GM12801 (cell line): ENCODE data around the gene ANXA6.

ENCODE experiments used
- TF ChIP-seq, protein P1 (sequence below): IDR thresholded peaks from one replicate; pipeline ENCODE4 v1.5.1; 2011; ENCODE audit warnings: control low read depth; ENCODE audit not compliant: insufficient read length; ENCODE audit errors: extremely low read depth

Gene ANXA6

DNA sequence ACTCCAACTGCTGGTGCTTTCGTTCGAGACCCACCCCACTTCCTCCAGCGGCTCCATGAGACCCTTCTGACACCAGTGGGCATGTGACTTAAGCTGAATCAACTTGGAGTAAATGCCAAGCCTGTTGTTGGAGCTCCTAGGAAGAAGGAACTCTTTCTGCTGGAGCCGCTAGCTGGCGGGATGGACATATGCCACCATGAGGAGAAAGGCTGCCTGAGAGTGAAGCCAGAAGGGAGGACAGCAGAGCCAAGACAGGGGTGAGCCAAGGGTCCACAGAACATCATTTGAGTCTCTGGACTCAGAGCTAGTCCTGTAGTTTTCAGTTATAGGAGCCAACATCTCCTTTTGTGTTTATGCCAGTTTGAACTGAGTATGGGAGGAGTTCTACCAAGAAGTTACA lies 35.9 kb downstream of the ANXA6 start:
- TF ChIP-seq, protein P1, sequence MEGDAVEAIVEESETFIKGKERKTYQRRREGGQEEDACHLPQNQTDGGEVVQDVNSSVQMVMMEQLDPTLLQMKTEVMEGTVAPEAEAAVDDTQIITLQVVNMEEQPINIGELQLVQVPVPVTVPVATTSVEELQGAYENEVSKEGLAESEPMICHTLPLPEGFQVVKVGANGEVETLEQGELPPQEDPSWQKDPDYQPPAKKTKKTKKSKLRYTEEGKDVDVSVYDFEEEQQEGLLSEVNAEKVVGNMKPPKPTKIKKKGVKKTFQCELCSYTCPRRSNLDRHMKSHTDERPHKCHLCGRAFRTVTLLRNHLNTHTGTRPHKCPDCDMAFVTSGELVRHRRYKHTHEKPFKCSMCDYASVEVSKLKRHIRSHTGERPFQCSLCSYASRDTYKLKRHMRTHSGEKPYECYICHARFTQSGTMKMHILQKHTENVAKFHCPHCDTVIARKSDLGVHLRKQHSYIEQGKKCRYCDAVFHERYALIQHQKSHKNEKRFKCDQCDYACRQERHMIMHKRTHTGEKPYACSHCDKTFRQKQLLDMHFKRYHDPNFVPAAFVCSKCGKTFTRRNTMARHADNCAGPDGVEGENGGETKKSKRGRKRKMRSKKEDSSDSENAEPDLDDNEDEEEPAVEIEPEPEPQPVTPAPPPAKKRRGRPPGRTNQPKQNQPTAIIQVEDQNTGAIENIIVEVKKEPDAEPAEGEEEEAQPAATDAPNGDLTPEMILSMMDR = no peak

DNA sequence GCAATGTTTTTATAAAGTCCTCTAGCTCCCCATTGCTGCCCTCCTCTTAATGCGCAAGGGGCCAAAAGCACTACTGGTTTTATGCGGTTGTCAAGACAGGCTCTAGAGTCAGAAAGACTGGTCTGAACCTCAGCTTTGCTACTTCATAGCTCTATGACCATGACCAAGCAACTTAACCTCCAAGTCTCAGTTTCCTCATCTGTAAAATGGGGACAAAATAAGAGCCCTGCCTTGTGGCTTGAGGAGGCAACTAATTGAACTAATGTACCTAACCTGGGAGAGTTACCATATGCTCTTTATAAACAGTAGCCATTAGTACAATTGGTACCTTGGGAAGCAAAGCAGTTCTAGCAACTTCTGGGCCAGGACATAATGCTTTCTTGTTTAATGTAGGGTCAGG lies 36.5 kb downstream of the ANXA6 start:
- TF ChIP-seq, protein P1 = no peak

DNA sequence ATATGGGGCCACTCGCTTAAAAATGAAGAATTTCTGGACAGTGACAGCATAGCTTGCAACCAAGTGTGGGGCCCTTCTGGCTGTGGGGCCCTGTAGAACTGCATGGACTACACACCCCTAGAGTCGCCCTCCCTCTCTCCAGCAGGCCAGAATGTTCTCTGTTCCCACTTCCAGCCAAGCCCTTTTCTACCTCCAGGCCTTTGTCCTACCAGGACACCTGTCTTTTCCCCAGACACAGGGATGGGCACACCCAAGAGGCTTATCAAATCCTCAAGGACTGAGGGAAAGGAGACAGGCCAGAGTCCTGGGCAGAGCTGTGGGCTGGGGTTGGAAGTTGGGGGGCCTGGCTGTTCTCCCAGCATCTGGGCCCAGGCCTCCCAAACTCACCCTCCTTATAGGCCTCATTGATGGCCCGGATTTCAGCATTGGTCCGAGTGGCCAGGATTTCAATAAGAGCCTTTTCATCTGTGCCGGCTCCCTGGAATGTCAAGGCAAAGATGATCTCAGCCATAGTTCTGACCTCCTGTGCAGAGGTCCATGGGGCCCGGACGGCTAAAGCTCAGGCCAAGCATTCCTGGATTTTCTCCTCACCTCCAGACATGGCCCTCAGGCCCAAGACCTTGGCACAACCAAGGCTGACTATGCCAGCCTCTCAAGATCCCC lies 38.5 kb downstream of the ANXA6 start:
- TF ChIP-seq, protein P1 = no peak

DNA sequence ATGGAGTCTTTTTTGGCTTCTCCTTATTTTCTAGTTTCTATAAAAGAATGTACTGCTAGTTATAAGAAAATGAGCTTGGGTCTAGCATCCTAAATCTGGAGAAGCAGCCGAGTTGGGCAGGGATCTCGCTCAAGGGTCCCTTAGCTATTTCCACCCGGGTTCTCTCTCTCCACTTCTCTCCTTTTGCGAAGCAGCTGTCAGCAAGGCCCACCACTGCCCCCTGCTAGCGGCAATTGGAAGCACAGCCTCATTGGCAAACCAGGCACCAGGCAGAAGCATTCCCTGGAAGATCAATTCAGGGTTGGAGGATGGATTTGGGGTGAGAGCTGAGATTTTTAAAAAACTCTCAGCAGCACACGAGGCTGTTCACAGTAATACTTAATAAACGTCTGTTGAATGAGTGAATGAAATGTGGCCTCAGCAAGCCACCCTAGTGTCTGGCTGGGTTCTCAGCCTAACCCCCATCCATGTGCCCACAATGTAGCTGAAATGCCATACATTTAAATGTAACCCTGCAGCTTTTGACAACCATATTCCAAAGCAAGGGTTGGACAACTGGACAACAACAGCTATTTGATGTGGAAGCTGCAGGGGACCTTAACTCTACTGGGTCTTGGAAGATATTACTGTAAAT lies 42.2 kb downstream of the ANXA6 start:
- TF ChIP-seq, protein P1 = no peak

DNA sequence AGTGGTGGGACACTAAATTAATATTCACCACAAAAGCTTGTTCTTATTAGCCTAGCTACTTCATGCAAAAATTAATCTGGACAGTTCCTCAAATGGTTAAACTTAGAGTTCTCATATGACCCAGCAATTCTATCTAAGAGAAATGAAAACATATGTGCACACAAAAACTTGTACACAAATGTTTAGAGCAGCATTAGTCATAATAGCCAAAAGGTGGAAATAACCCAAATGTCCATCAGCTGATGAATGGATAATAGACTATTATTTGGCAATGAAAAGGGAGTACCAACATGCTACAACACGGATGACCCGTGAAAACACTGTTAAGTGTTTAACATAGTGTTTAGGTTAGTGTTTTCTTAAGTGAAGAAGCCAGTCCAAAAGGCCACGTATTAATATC lies 43.9 kb downstream of the ANXA6 start:
- TF ChIP-seq, protein P1 = no peak

DNA sequence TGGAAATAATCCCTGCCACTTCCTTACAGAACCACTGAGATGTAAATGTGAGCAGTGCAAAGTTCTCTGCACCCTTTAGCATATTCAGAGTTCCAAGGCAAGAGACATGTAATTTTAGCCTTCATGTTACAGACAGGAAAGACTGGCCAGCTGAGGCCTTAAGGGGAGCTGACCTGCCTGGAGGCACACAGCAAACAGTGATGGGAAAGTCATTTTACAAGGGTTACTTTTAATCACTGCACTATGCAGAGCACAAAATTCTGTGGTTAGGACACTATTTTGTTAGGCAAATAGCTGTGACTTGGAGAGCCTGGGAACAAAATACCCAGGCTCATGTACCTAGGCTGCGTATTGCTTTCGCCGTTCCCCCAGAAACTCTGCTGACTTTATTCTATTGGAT lies 46.6 kb downstream of the ANXA6 start:
- TF ChIP-seq, protein P1 = no peak

DNA sequence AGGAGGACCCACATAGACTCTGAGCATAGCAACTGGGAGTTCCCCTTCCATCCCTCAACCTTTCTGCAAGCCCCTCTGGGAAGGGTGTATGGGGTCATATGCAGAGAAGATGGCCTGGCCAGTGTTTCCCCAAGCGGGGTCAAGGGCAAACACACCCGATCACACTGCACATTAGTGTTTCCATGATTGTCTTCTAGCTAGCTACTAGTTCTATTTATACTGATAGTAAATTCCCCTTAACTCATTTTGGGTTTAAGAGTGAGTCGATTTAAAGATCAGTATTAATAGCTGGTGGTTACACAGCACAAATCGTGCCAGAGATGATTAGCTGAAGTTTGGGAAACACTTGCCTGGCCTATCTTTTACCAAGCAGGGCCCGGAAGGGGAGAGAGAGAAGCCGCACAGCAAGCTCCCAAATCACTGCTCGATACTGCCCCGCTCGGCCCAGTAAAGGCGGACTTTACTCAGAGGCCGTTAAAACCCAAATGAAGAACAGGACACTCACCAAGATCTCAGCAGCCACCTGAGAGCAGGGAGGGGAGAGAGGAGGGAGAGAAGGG lies 47.4 kb downstream of the ANXA6 start:
- TF ChIP-seq, protein P1 = no peak
